Activated naive CD8-positive, alpha-beta T cell treated with anti-CD3 and anti-CD28 coated beads, Interleukin-2, amount 50 U/mL, for 24 hours (primary cell): ENCODE data around the gene LYRM7.

Experiments
- ATAC-seq: fragments of 150-1000 bp; cut with Tn5 transposase; one replicate; pipeline ENCODE4 v1.10.0; 2021
- DNase-seq: peaks from one replicate; pipeline ENCODE4 v3.0.0; 2021
- H3K27ac Mint-ChIP-seq: one replicate; pipeline ENCODE4 v1.8.0; 2021; ENCODE audit warnings: mild to moderate bottlenecking, mixed read lengths
- H3K27me3 Mint-ChIP-seq: one replicate; pipeline ENCODE4 v1.8.0; 2021; ENCODE audit warnings: mixed read lengths
- H3K36me3 Mint-ChIP-seq: one replicate; pipeline ENCODE4 v1.8.0; 2021; ENCODE audit warnings: low read depth, mixed read lengths
- H3K4me1 Mint-ChIP-seq: one replicate; pipeline ENCODE4 v1.8.0; 2021; ENCODE audit warnings: mixed read lengths
- H3K4me3 Mint-ChIP-seq: one replicate; pipeline ENCODE4 v1.8.0; 2021; ENCODE audit warnings: mild to moderate bottlenecking, moderate library complexity, mixed read lengths
- H3K9me3 Mint-ChIP-seq: one replicate; pipeline ENCODE4 v1.8.0; 2021; ENCODE audit warnings: mixed read lengths

Gene LYRM7

GRCh38 chr5:131221008-131221703 is 50.4 kb downstream of the LYRM7 start:
- DNase-seq (no peak), ATAC-seq (no peak)
- Mint-ChIP-seq H3K27me3 (no peaks in the 10 kb centered on the region), H3K4me3 (no peak overlapping the region), H3K4me1 (peaks cover 29% of the 10 kb centered on the region), H3K27ac (no peak overlapping the region), H3K9me3 (no peaks in the 10 kb centered on the region), H3K36me3 (no peaks in the 10 kb centered on the region)

GRCh38 chr5:131221888-131222287 is 51.1 kb downstream of the LYRM7 start:
- no peak for ATAC-seq
- no peaks in the 10 kb centered on the region for H3K27me3 Mint-ChIP-seq
- no peak overlapping the region for H3K27ac Mint-ChIP-seq
- no peak for DNase-seq
- H3K4me1 Mint-ChIP-seq: peaks cover 27% of the 10 kb centered on the region
- no peaks in the 10 kb centered on the region for H3K36me3 Mint-ChIP-seq
- H3K4me3 Mint-ChIP-seq: no peak overlapping the region
- no peaks in the 10 kb centered on the region for H3K9me3 Mint-ChIP-seq

GRCh38 chr5:131222731-131223130 is 52.0 kb downstream of the LYRM7 start:
- Mint-ChIP-seq H3K4me1 (peaks cover 27% of the 10 kb centered on the region), H3K9me3 (no peaks in the 10 kb centered on the region), H3K36me3 (no peaks in the 10 kb centered on the region), H3K27me3 (no peaks in the 10 kb centered on the region), H3K4me3 (no peak overlapping the region), H3K27ac (no peak overlapping the region)
- DNase-seq (no peak), ATAC-seq (no peak)

- Mint-ChIP-seq H3K27ac (no peak overlapping the region), H3K9me3 (no peaks in the 10 kb centered on the region), H3K4me3 (no peak overlapping the region), H3K4me1 (peaks cover 17% of the 10 kb centered on the region), H3K36me3 (no peaks in the 10 kb centered on the region), H3K27me3 (no peaks in the 10 kb centered on the region)
- ATAC-seq (no peak), DNase-seq (no peak)
Observed at GRCh38 chr5:131223751-131224386, 53.1 kb downstream of the LYRM7 start.

GRCh38 chr5:131224387-131225201 is 53.9 kb downstream of the LYRM7 start:
- Mint-ChIP-seq H3K9me3 (no peaks in the 10 kb centered on the region), H3K4me3 (no peak overlapping the region), H3K27ac (no peak overlapping the region), H3K4me1 (peaks cover 15% of the 10 kb centered on the region), H3K27me3 (no peaks in the 10 kb centered on the region), H3K36me3 (no peaks in the 10 kb centered on the region)
- ATAC-seq (peak; percentile 74), DNase-seq (no peak)

- no peaks in the 10 kb centered on the region for H3K27me3 Mint-ChIP-seq
- peaks cover 20% of the 10 kb centered on the region for H3K4me1 Mint-ChIP-seq
- DNase-seq (no peak), ATAC-seq (no peak)
- no peaks in the 10 kb centered on the region for H3K36me3 Mint-ChIP-seq
- no peaks in the 10 kb centered on the region for H3K9me3 Mint-ChIP-seq
- H3K4me3 Mint-ChIP-seq: no peak overlapping the region
- no peak overlapping the region for H3K27ac Mint-ChIP-seq
Observed at GRCh38 chr5:131225282-131225974, 54.7 kb downstream of the LYRM7 start.

- H3K4me3 Mint-ChIP-seq: no peak overlapping the region
- DNase-seq (no peak), ATAC-seq (no peak)
- peaks cover 17% of the 10 kb centered on the region for H3K4me1 Mint-ChIP-seq
- H3K27me3 Mint-ChIP-seq: no peaks in the 10 kb centered on the region
- no peaks in the 10 kb centered on the region for H3K36me3 Mint-ChIP-seq
- H3K27ac Mint-ChIP-seq: no peak overlapping the region
- H3K9me3 Mint-ChIP-seq: no peaks in the 10 kb centered on the region
Observed at GRCh38 chr5:131226899-131227298, 56.2 kb downstream of the LYRM7 start.

GRCh38 chr5:131228646-131229045 is 57.9 kb downstream of the LYRM7 start:
- peaks cover 12% of the 10 kb centered on the region for H3K4me1 Mint-ChIP-seq
- H3K27ac Mint-ChIP-seq: no peak overlapping the region
- H3K9me3 Mint-ChIP-seq: no peaks in the 10 kb centered on the region
- DNase-seq (no peak), ATAC-seq (no peak)
- no peaks in the 10 kb centered on the region for H3K27me3 Mint-ChIP-seq
- no peaks in the 10 kb centered on the region for H3K36me3 Mint-ChIP-seq
- H3K4me3 Mint-ChIP-seq: no peak overlapping the region

- no peaks in the 10 kb centered on the region for H3K9me3 Mint-ChIP-seq
- no peak overlapping the region for H3K27ac Mint-ChIP-seq
- H3K4me3 Mint-ChIP-seq: no peak overlapping the region
- ATAC-seq (no peak), DNase-seq (no peak)
- peaks cover 12% of the 10 kb centered on the region for H3K4me1 Mint-ChIP-seq
- no peaks in the 10 kb centered on the region for H3K27me3 Mint-ChIP-seq
- H3K36me3 Mint-ChIP-seq: no peaks in the 10 kb centered on the region
Observed at GRCh38 chr5:131229623-131230022, 58.9 kb downstream of the LYRM7 start.

GRCh38 chr5:131230406-131230805 is 59.7 kb downstream of the LYRM7 start:
- Mint-ChIP-seq H3K9me3 (no peaks in the 10 kb centered on the region), H3K27me3 (no peaks in the 10 kb centered on the region), H3K4me3 (no peak overlapping the region), H3K36me3 (no peaks in the 10 kb centered on the region), H3K4me1 (peaks cover 12% of the 10 kb centered on the region), H3K27ac (no peak overlapping the region)
- DNase-seq: no peak
- ATAC-seq: no peak

GRCh38 chr5:131239686-131240085 is 68.9 kb downstream of the LYRM7 start:
- Mint-ChIP-seq H3K36me3 (no peaks in the 10 kb centered on the region), H3K4me1 (peaks cover 19% of the 10 kb centered on the region), H3K4me3 (no peak overlapping the region), H3K27me3 (no peaks in the 10 kb centered on the region), H3K27ac (no peak overlapping the region), H3K9me3 (no peaks in the 10 kb centered on the region)
- no peak for DNase-seq
- no peak for ATAC-seq

GRCh38 chr5:131242728-131243255 is 72.0 kb downstream of the LYRM7 start:
- Mint-ChIP-seq H3K36me3 (peaks cover 8% of the 10 kb centered on the region), H3K27ac (peak overlapping the region; percentile 56)
- DNase-seq: no peak

GRCh38 chr5:131245312-131245711 is 74.6 kb downstream of the LYRM7 start:
- no peak for ATAC-seq
- Mint-ChIP-seq H3K36me3 (peaks cover 8% of the 10 kb centered on the region), H3K9me3 (peaks cover 8% of the 10 kb centered on the region), H3K4me3 (no peak overlapping the region), H3K4me1 (peaks cover 39% of the 10 kb centered on the region), H3K27me3 (no peaks in the 10 kb centered on the region), H3K27ac (no peak overlapping the region)
- no peak for DNase-seq

More at GRCh38 chr5:131242728-131243255, 72.0 kb downstream of the LYRM7 start:
- H3K4me3 Mint-ChIP-seq: no peak overlapping the region
- H3K4me1 Mint-ChIP-seq: peaks cover 21% of the 10 kb centered on the region
- peaks cover 8% of the 10 kb centered on the region for H3K9me3 Mint-ChIP-seq
- H3K27me3 Mint-ChIP-seq: no peaks in the 10 kb centered on the region
- peak; percentile 91 for ATAC-seq

GRCh38 chr5:131245948-131246347 is 75.2 kb downstream of the LYRM7 start:
- no peak for ATAC-seq
- DNase-seq: no peak
- Mint-ChIP-seq H3K9me3 (peaks cover 8% of the 10 kb centered on the region), H3K27me3 (no peaks in the 10 kb centered on the region), H3K36me3 (peaks cover 8% of the 10 kb centered on the region), H3K4me1 (peaks cover 43% of the 10 kb centered on the region), H3K4me3 (no peak overlapping the region), H3K27ac (no peak overlapping the region)
